Coronary artery (tissue), 2 donors: ENCODE results near the gene SLC9B1.
"Not testable (repeated sequence)": the region's sequence is repeated elsewhere in the genome, so short reads cannot be mapped to it uniquely, and the experiment has no call there.

Source experiments
- DNase-seq: peaks from one replicate; pipeline ENCODE4 v3.0.0-alpha.2; 2017; ENCODE audit warnings: low spot score
- H3K27ac ChIP-seq, 2 donors: fragments of 200-600 bp; sonication (generic); one replicate each; pipeline ENCODE4 v1.5.1; 2016 to 2019
- H3K4me3 ChIP-seq: fragments of 200-600 bp; sonication (generic); 2 replicates; pipeline ENCODE4 v1.5.1; 2016; ENCODE audit warnings: mild to moderate bottlenecking, moderate library complexity
- CTCF ChIP-seq: fragments of 200-600 bp; sonication (generic); IDR thresholded peaks from one replicate; pipeline ENCODE4 v1.5.1; 2019; ENCODE audit warnings: antibody characterized with exemption

SLC9B1 gene

GRCh38 chr4:102868153-102868780 is 151.2 kb downstream of the SLC9B1 start:
- no peak for DNase-seq
- Histone ChIP-seq H3K27ac (peak overlapping the region; percentile 91 to 98), H3K4me3 (peak overlapping the region; percentile 82)
- no peak for TF ChIP-seq CTCF

GRCh38 chr4:102867278-102868152 is 152.0 kb downstream of the SLC9B1 start:
- Histone ChIP-seq H3K4me3 (peak overlapping the region; percentile 82), H3K27ac (peak overlapping the region; percentile 91 to 98)
- DNase-seq: no peak
- no peak for TF ChIP-seq CTCF

GRCh38 chr4:102865327-102865726 is 154.2 kb downstream of the SLC9B1 start:
- not testable (repeated sequence) for H3K4me3 ChIP-seq, H3K27ac ChIP-seq, DNase-seq

- no peak for TF ChIP-seq CTCF
- no peak overlapping the region for H3K4me3 ChIP-seq
- H3K27ac ChIP-seq: no peak overlapping the region
- no peak for DNase-seq
These were observed 156.8 kb downstream of the SLC9B1 start for GRCh38 chr4:102862747-102863146.

GRCh38 chr4:102862016-102862415 is 157.5 kb downstream of the SLC9B1 start:
- no peak overlapping the region for H3K27ac ChIP-seq
- no peak for DNase-seq
- no peak for TF ChIP-seq CTCF
- H3K4me3 ChIP-seq: no peak overlapping the region

- H3K27ac ChIP-seq: no peak overlapping the region
- DNase-seq: no peak
- TF ChIP-seq CTCF: no peak
These were observed 158.7 kb downstream of the SLC9B1 start for GRCh38 chr4:102860611-102861324.

GRCh38 chr4:102858828-102859464 is 160.6 kb downstream of the SLC9B1 start:
- no peak for TF ChIP-seq CTCF
- DNase-seq: no peak
- H3K27ac ChIP-seq: no peak overlapping the region
- H3K4me3 ChIP-seq: no peak overlapping the region

More at GRCh38 chr4:102860611-102861324, 158.7 kb downstream of the SLC9B1 start:
- H3K4me3 ChIP-seq: no peak overlapping the region
